ENCODE data around the gene LY6G6C.

DNA sequence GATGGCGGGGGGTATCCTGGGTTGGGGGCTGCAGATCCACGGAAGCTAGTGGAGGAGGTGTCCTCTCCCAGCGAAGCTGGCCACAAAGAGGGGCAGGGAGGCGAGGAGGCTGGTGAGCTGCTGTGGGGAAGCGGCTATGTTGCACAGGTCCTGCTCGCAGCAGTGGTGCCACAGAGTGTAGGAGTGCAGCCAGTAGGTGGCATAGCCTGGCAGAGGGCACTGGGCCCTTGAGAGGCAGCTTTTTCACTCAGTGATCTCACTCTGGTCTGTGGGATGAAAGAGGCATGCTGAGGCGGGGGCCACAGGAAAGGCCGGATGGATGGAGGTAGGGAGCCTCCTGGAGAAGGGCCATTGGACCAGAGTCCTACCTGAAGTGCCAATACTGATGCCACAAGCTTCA lies 9.2 kb downstream of the LY6G6C start:
- TF ChIP-seq, protein P1, sequence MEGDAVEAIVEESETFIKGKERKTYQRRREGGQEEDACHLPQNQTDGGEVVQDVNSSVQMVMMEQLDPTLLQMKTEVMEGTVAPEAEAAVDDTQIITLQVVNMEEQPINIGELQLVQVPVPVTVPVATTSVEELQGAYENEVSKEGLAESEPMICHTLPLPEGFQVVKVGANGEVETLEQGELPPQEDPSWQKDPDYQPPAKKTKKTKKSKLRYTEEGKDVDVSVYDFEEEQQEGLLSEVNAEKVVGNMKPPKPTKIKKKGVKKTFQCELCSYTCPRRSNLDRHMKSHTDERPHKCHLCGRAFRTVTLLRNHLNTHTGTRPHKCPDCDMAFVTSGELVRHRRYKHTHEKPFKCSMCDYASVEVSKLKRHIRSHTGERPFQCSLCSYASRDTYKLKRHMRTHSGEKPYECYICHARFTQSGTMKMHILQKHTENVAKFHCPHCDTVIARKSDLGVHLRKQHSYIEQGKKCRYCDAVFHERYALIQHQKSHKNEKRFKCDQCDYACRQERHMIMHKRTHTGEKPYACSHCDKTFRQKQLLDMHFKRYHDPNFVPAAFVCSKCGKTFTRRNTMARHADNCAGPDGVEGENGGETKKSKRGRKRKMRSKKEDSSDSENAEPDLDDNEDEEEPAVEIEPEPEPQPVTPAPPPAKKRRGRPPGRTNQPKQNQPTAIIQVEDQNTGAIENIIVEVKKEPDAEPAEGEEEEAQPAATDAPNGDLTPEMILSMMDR (IDR thresholded peaks at IDR 0.05; ENCODE audit: insufficient read depth, low read length), result peak; percentile 10
- TF ChIP-seq POLR2AphosphoS5 (IDR thresholded peaks at IDR 0.05; ENCODE audit: low read depth) (no peak), GABPA (IDR thresholded peaks at IDR 0.05; ENCODE audit: low read depth) (no peak), SPI1 (IDR thresholded peaks at IDR 0.05; ENCODE audit: borderline replicate concordance, low read depth) (no peak)
- TF ChIP-seq, protein P2, sequence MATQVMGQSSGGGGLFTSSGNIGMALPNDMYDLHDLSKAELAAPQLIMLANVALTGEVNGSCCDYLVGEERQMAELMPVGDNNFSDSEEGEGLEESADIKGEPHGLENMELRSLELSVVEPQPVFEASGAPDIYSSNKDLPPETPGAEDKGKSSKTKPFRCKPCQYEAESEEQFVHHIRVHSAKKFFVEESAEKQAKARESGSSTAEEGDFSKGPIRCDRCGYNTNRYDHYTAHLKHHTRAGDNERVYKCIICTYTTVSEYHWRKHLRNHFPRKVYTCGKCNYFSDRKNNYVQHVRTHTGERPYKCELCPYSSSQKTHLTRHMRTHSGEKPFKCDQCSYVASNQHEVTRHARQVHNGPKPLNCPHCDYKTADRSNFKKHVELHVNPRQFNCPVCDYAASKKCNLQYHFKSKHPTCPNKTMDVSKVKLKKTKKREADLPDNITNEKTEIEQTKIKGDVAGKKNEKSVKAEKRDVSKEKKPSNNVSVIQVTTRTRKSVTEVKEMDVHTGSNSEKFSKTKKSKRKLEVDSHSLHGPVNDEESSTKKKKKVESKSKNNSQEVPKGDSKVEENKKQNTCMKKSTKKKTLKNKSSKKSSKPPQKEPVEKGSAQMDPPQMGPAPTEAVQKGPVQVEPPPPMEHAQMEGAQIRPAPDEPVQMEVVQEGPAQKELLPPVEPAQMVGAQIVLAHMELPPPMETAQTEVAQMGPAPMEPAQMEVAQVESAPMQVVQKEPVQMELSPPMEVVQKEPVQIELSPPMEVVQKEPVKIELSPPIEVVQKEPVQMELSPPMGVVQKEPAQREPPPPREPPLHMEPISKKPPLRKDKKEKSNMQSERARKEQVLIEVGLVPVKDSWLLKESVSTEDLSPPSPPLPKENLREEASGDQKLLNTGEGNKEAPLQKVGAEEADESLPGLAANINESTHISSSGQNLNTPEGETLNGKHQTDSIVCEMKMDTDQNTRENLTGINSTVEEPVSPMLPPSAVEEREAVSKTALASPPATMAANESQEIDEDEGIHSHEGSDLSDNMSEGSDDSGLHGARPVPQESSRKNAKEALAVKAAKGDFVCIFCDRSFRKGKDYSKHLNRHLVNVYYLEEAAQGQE (IDR thresholded peaks at IDR 0.05; ENCODE audit: insufficient replicate concordance, low read depth), result no peak
